Measurements from ENCODE around the gene LAGE3.

DNA sequence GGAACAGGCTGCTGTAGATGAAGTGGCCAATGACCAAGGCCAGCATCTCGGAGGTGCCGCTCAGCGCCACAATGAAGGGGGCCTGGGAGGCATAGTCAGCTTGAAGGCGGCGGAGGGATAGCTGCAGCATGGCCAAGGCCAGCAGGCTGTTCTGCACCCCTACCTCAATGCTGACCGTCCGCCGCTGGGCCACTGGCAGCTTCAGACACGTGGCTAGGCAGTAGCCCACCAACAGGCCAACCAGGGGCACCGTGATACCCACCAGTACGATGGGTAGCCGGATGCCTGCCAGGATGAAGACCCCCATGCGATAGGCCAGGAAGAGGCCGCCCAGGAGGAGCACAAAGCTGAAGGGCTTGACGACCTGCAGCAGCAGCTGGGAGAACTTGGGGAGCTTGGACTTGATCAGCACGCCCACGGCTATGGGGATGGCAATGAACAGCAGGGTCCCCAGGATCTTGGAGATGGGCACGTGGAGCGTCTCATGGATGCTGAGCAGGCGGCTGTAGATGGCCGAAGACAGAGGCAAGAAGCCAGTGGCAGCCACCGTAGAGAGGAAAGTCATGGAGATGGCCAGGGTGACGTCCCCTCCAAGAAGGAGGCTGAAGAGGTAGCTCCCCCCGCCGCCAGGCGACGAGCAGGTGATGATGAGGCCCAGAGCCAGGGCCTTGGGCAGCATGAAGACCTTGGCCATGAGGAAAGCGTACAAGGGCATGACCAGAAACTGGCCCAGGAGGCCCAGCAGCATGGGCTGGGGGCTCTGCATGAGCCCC, 8.6 kb upstream of the LAGE3 start:
- TF ChIP-seq, protein P1, sequence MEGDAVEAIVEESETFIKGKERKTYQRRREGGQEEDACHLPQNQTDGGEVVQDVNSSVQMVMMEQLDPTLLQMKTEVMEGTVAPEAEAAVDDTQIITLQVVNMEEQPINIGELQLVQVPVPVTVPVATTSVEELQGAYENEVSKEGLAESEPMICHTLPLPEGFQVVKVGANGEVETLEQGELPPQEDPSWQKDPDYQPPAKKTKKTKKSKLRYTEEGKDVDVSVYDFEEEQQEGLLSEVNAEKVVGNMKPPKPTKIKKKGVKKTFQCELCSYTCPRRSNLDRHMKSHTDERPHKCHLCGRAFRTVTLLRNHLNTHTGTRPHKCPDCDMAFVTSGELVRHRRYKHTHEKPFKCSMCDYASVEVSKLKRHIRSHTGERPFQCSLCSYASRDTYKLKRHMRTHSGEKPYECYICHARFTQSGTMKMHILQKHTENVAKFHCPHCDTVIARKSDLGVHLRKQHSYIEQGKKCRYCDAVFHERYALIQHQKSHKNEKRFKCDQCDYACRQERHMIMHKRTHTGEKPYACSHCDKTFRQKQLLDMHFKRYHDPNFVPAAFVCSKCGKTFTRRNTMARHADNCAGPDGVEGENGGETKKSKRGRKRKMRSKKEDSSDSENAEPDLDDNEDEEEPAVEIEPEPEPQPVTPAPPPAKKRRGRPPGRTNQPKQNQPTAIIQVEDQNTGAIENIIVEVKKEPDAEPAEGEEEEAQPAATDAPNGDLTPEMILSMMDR (IDR thresholded peaks at IDR 0.05; ENCODE audit: low read depth, low read length) = no peak
- no peak for TF ChIP-seq EZH2phosphoT487 (IDR thresholded peaks at IDR 0.05; ENCODE audit: low read depth)

Measured in OCI-LY3 (cell line).